Body of pancreas (tissue), 4 donors: Measurements from ENCODE around the gene TSPAN15. TPM values are rescaled to one million over a fixed set of nuclear protein-coding genes. Genes with fewer than 3 reads are reported as not detected.

Experiments used
- ATAC-seq: fragments of 150-250 bp; one replicate; pipeline ENCODE4 v1.9.1; 2016
- DNase-seq, 4 donors: peaks; one replicate each; pipeline ENCODE4 v3.0.0-alpha.2; 2019
- H3K27ac ChIP-seq, 4 donors: fragments of 200-600 bp; sonication (generic); 1 replicate in 3 of 4; 2 replicates in 1 of 4; pipeline versions ENCODE4 v1.5.1 to v1.6.1; 2016 to 2019; ENCODE audit warnings: mild to moderate bottlenecking in 1 of 4, mixed read lengths in 1 of 4, moderate library complexity in 1 of 4
- H3K27me3 ChIP-seq, 2 donors: fragments of 200-600 bp; sonication (generic); one replicate each; pipeline ENCODE4 v1.6.0; 2016; ENCODE audit warnings: mild to moderate bottlenecking in 1 of 2
- H3K36me3 ChIP-seq, 2 donors: fragments of 200-600 bp; sonication (generic); replicated peaks in 1 of 2; 2 replicates each; pipeline ENCODE4 v1.5.1; 2016; ENCODE audit warnings: low read depth in 2 of 2; ENCODE audit not compliant: insufficient read depth in 1 of 2
- H3K4me1 ChIP-seq: fragments of 200-600 bp; sonication (generic); one replicate; pipeline ENCODE4 v1.6.0; 2016
- H3K4me3 ChIP-seq, 2 donors: fragments of 200-600 bp; sonication (generic); 1 replicate in 1 of 2; 2 replicates in 1 of 2; pipeline ENCODE4 v1.5.1; 2016 to 2019
- H3K9me3 ChIP-seq, 3 donors: fragments of 200-600 bp; sonication (generic); 1 replicate in 2 of 3; 2 replicates in 1 of 3; pipeline ENCODE4 v1.5.1; 2016
- CTCF ChIP-seq, 7 experiments: fragments of 450-650 bp in 4 of 7; fragments of 200-600 bp in 3 of 7; sonication (generic) in 3 of 7; IDR thresholded peaks; one replicate each; pipeline ENCODE4 v1.5.1; 2016 to 2019; ENCODE audit warnings: antibody characterized with exemption in 7 of 7
- POLR2A ChIP-seq, 3 donors: fragments of 450-650 bp; IDR thresholded peaks; one replicate each; pipeline ENCODE4 v1.6.1; 2016; ENCODE audit warnings: antibody characterized with exemption in 3 of 3, mild to moderate bottlenecking in 2 of 3
- WGBS, 2 donors: methylation state at CpG; one replicate each; pipeline ENCODE4 v1.1.5; 2017; 5-methylcytosine and 5-hydroxymethylcytosine counted together
- intact Hi-C: fragments of 100-400 bp; cut with DNase I; formaldehyde crosslinking; loops from one replicate; pipeline ENCODE4 v1.15.1; 2023
- total RNA-seq, 2 donors: library from RNA; depleted of rRNA; stranded (reverse); fragments of >200 nt; gene quantifications; one replicate each; pipeline ENCODE4 v1.1.0, GENCODE V29; 2016

The TSPAN15 gene
- total RNA-seq, 2 donors from 2014 or later = 20.0 to 32.0 TPM

- Histone ChIP-seq H3K36me3 (no peaks in the 10 kb centered on the region), H3K4me1 (peaks cover 34% of the 10 kb centered on the region), H3K9me3 (no peaks in the 10 kb centered on the region), H3K27ac (peak overlapping the region in 1 of 4 donors; percentile 15), H3K4me3 (no peak overlapping the region), H3K27me3 (no peaks in the 10 kb centered on the region)
- ATAC-seq (no peak), DNase-seq (no peak)
- TF ChIP-seq POLR2A (IDR thresholded peaks at IDR 0.05) = no peak
- TF ChIP-seq CTCF (IDR thresholded peaks at IDR 0.05) = no peak
- intact Hi-C loops = no loop called here
- 80 to 88% methylated on average over 10 of the region's 10 CpGs for WGBS, 2 donors
These were observed 15.4 kb downstream of the TSPAN15 start for GRCh38 chr10:69466689-69467088.

DNA sequence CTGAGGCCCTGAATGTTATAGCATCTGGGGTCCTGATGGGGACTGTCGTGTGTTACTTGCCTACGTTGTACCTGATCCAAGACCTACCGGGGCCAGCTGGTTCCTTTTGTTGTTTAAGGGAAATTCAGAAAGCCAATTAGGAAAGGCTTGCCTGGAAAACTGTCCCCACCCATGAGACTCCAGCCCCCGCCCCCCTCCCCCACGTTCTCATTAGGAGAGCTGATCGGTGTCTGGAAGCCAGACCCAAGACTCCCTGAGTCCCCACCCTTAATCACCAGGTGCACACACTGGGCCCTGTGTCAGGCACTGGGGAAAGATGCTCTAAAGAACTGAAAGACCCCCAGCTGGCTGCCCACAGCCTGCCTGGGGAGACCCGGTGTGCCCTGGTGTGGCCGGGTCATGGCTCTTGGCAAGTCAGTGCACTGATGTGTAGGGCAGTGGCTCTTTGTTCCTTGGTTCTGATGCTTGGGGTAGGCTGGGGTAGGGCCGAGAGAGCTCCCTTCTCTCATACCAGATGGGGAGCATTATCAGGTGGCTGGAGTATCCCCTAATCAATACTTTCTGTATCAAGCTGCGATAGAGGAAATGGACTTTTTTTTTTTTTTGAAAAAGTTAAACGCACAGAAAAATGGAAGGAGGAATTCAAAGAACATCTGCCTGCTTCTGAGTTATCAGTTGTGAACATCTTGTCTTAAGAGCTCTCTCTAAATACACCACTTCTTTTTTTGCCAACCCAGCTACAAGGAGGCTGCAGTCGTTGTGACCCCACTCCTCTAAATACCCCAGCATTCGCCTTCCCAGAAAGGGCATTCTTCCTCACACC is 16.9 kb downstream of the TSPAN15 start:
- 62 to 69% methylated on average over 11 to 12 of the region's 13 CpGs for WGBS, 2 donors
- Histone ChIP-seq H3K9me3 (no peaks in the 10 kb centered on the region), H3K4me3 (no peak overlapping the region), H3K36me3 (no peaks in the 10 kb centered on the region), H3K27me3 (no peaks in the 10 kb centered on the region), H3K27ac (peak overlapping the region in 3 of 4 donors; percentile 24 to 69 (median 69)), H3K4me1 (peaks cover 37% of the 10 kb centered on the region)
- DNase-seq (no peak), ATAC-seq (no peak)
- intact Hi-C loops = no loop called here
- no peak for TF ChIP-seq CTCF (IDR thresholded peaks at IDR 0.05)
- TF ChIP-seq POLR2A (IDR thresholded peaks at IDR 0.05) = no peak

- H3K4me1 ChIP-seq = peaks cover 43% of the 10 kb centered on the region
- 50 to 61% methylated on average over 5 of the region's 5 CpGs for WGBS, 2 donors
These were observed 17.5 kb downstream of the TSPAN15 start for GRCh38 chr10:69468751-69469089.

DNA sequence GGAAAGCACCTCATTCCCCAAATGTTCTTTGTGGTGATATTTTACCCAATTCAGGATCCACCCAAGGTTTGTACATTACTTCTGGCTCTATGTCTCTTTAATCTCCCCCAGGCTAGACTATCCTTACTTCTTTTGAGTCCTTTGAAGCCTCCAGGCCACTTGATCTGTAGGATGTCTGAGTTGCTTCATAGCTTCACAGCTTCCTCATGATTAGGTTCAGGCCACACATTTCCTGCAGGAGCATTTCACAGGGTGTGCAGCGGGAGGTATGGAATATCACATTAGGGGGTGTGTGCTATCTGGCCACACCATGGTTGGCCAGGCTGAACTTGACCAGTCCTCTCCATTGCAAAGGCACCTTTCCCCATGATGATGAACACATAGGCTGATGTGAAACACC is 18.7 kb downstream of the TSPAN15 start:
- 90 to 100% methylated on average over 1 of the region's 1 CpG for WGBS, 2 donors
- Histone ChIP-seq H3K4me1 (peaks cover 39% of the 10 kb centered on the region), H3K27ac (no peak overlapping the region)

More at GRCh38 chr10:69468751-69469089, 17.5 kb downstream of the TSPAN15 start:
- ATAC-seq (peak; percentile 68), DNase-seq (no peak)
- Histone ChIP-seq H3K36me3 (no peaks in the 10 kb centered on the region), H3K27ac (peak overlapping the region in 3 of 4 donors; percentile 24 to 69 (median 69)), H3K9me3 (no peaks in the 10 kb centered on the region), H3K27me3 (no peaks in the 10 kb centered on the region), H3K4me3 (no peak overlapping the region)
- intact Hi-C loops = no loop called here
- TF ChIP-seq POLR2A (IDR thresholded peaks at IDR 0.05) = no peak
- no peak for TF ChIP-seq CTCF (IDR thresholded peaks at IDR 0.05)

More for the DNA sequence above, 18.7 kb downstream of the TSPAN15 start:
- ATAC-seq = no peak
- Histone ChIP-seq H3K36me3 (no peaks in the 10 kb centered on the region), H3K4me3 (no peak overlapping the region), H3K9me3 (no peaks in the 10 kb centered on the region), H3K27me3 (no peaks in the 10 kb centered on the region)
- DNase-seq = no peak
- TF ChIP-seq POLR2A (IDR thresholded peaks at IDR 0.05) (no peak), CTCF (IDR thresholded peaks at IDR 0.05) (no peak)
- intact Hi-C loops = no loop called here
